K562 (cell line): ENCODE measurements around the gene KCNK4. TPM values are rescaled to one million over a fixed set of nuclear protein-coding genes. Genes with fewer than 3 reads are reported as not detected.

Source experiments
- C11orf30 ChIP-seq: fragments of 450-650 bp; IDR thresholded peaks from 2 replicates; pipeline ENCODE4 v1.6.1; 2016; ENCODE audit warnings: low read depth, mild to moderate bottlenecking
- CHD1 ChIP-seq: fragments of 200-600 bp; sonication (generic); IDR thresholded peaks from one replicate; pipeline ENCODE4 v1.6.1; 2012; ENCODE audit warnings: mild to moderate bottlenecking, moderate library complexity, low read length, inconsistent platforms
- E2F3 ChIP-seq: fragments of 250-450 bp; sonication (Bioruptor Pico); IDR thresholded peaks from 2 replicates; pipeline ENCODE4 v1.4.0; 2020; ENCODE audit warnings: mild to moderate bottlenecking
- GTF2E2 ChIP-seq: fragments of 200-800 bp; sonication (Bioruptor generic); IDR thresholded peaks from 2 replicates; pipeline ENCODE4 v1.6.1; 2016; ENCODE audit warnings: missing genetic modification characterization, missing compliant biosample characterization
- HIVEP1 ChIP-seq: fragments of 250-450 bp; sonication (Bioruptor Pico); IDR thresholded peaks from 2 replicates; pipeline ENCODE4 v1.4.0; 2020; ENCODE audit warnings: mild to moderate bottlenecking
- HNRNPUL1 ChIP-seq: fragments of 200-400 bp; formaldehyde crosslinking; IDR thresholded peaks from 2 replicates; pipeline ENCODE4 v1.6.1; 2017; ENCODE audit warnings: low read length
- HOXB6 ChIP-seq: fragments of 250-450 bp; sonication (Bioruptor Pico); IDR thresholded peaks from 2 replicates; pipeline ENCODE4 v1.5.1; 2022; ENCODE audit warnings: mild to moderate bottlenecking, borderline replicate concordance
- ILK ChIP-seq: fragments of 450-650 bp; IDR thresholded peaks from 2 replicates; pipeline ENCODE4 v1.6.1; 2016; ENCODE audit warnings: missing genetic modification characterization, low read depth, mild to moderate bottlenecking, missing compliant biosample characterization, moderate library complexity, borderline replicate concordance
- IRF2 ChIP-seq: sonication (generic); formaldehyde crosslinking; IDR thresholded peaks from 2 replicates; pipeline ENCODE4 v1.8.1; 2022; ENCODE audit warnings: mild to moderate bottlenecking, missing genetic modification reagents
- KAT8 ChIP-seq: fragments of 450-650 bp; IDR thresholded peaks from 2 replicates; pipeline ENCODE4 v1.6.1; 2016; ENCODE audit warnings: low read depth, mild to moderate bottlenecking
- KHSRP ChIP-seq: fragments of 450-650 bp; IDR thresholded peaks from 2 replicates; pipeline ENCODE4 v1.6.1; 2017
- MCM5 ChIP-seq: fragments of 450-650 bp; IDR thresholded peaks from 2 replicates; pipeline ENCODE4 v1.6.1; 2016; ENCODE audit warnings: low read depth
- MECOM ChIP-seq: fragments of 250-450 bp; sonication (Bioruptor Pico); IDR thresholded peaks from 2 replicates; pipeline ENCODE4 v1.8.0; 2022; ENCODE audit warnings: inconsistent platforms
- MEF2A ChIP-seq: IDR thresholded peaks from 2 replicates; pipeline ENCODE4 v1.6.1; 2011; ENCODE audit warnings: low read depth, mild to moderate bottlenecking, low read length, moderate library complexity; ENCODE audit not compliant: control insufficient read depth
- MTF1 ChIP-seq: fragments of 250-450 bp; sonication (Bioruptor Pico); IDR thresholded peaks from 2 replicates; pipeline ENCODE4 v1.9.0; 2021; ENCODE audit warnings: moderate library complexity, mild to moderate bottlenecking, inconsistent platforms, borderline replicate concordance
- NEUROD1 ChIP-seq: fragments of 150-350 bp; IDR thresholded peaks from 2 replicates; pipeline ENCODE4 v1.6.1; 2014; ENCODE audit warnings: borderline replicate concordance, low read length, low read depth; ENCODE audit not compliant: partially characterized antibody
- NFXL1 ChIP-seq: fragments of 450-650 bp; formaldehyde crosslinking; IDR thresholded peaks from 2 replicates; pipeline ENCODE4 v1.4.0; 2021; ENCODE audit warnings: mild to moderate bottlenecking
- POLR2G ChIP-seq: fragments of 200-400 bp; formaldehyde crosslinking; IDR thresholded peaks from 2 replicates; pipeline ENCODE4 v1.6.1; 2017; ENCODE audit warnings: low read depth, mild to moderate bottlenecking, antibody characterized with exemption, low read length, moderate library complexity
- PYGO2 ChIP-seq: fragments of 450-650 bp; IDR thresholded peaks from 2 replicates; pipeline ENCODE4 v1.6.1; 2016; ENCODE audit warnings: mild to moderate bottlenecking, missing genetic modification characterization, moderate library complexity, missing compliant biosample characterization
- SAFB ChIP-seq: fragments of 200-400 bp; formaldehyde crosslinking; IDR thresholded peaks from 2 replicates; pipeline ENCODE4 v1.6.1; 2017; ENCODE audit warnings: low read depth, low read length, borderline replicate concordance
- SIX5 ChIP-seq, 2 experiments: IDR thresholded peaks; 2 replicates each; pipeline ENCODE4 v1.6.1; 2011; ENCODE audit warnings: low read length in 2 of 2, borderline replicate concordance in 1 of 2, low read depth in 1 of 2, mild to moderate bottlenecking in 1 of 2, moderate library complexity in 1 of 2; ENCODE audit not compliant: insufficient read depth in 1 of 2
- TCF7L2 ChIP-seq: fragments of 150-350 bp; IDR thresholded peaks from 2 replicates; pipeline ENCODE4 v1.6.1; 2016; ENCODE audit warnings: low read depth, mild to moderate bottlenecking, low read length, moderate library complexity
- TFAM ChIP-seq: fragments of 250-450 bp; sonication (Bioruptor Pico); conservative IDR thresholded peaks from 2 replicates; pipeline ENCODE4 v1.5.0; 2021; ENCODE audit warnings: mild to moderate bottlenecking, moderate library complexity
- TRIM28 ChIP-seq: fragments of 450-650 bp; IDR thresholded peaks from 2 replicates; pipeline ENCODE4 v1.6.1; 2017
- U2AF2 ChIP-seq: fragments of 200-400 bp; formaldehyde crosslinking; optimal IDR thresholded peaks from 2 replicates; pipeline ENCODE3; 2017; ENCODE audit warnings: low read depth, mild to moderate bottlenecking, low read length
- ZBTB8A ChIP-seq: fragments of 450-650 bp; IDR thresholded peaks from 2 replicates; pipeline ENCODE4 v1.6.1; 2018; ENCODE audit warnings: mild to moderate bottlenecking, moderate library complexity; ENCODE audit not compliant: partially characterized antibody
- ZNF224 ChIP-seq: sonication (generic); formaldehyde crosslinking; IDR thresholded peaks from 2 replicates; pipeline ENCODE4 v1.8.0; 2022; ENCODE audit warnings: mild to moderate bottlenecking, missing genetic modification reagents
- ZNF354B ChIP-seq: fragments of 250-450 bp; sonication (Bioruptor Pico); IDR thresholded peaks from 2 replicates; pipeline ENCODE4 v1.4.0; 2020
- ZSCAN29 ChIP-seq: fragments of 450-650 bp; IDR thresholded peaks from 2 replicates; pipeline ENCODE4 v1.6.1; 2017
- polyA plus RNA-seq, 8 experiments: library from polyadenylated mRNA; depleted of rRNA in 4 of 8; stranded (reverse) in 5 of 8; unstranded in 3 of 8; fragments of >200 nt; fragmentation: Nextera tagmentation in 2 of 8; fragmentation: Illumina TruSeq in 1 of 8; extraction: Ambion mirVana in 2 of 8; extraction: Trizol in 1 of 8; gene quantifications; 2 replicates each; pipeline versions ENCODE4 v1.2.1 to v1.2.3, GENCODE V29; 2011 to 2014; ENCODE audit warnings: inconsistent platforms in 1 of 8, missing spikeins in 1 of 8
- total RNA-seq, 7 experiments: library from RNA; depleted of rRNA in 6 of 7; stranded (reverse); fragments of >200 nt in 6 of 7; fragmentation: Illumina TruSeq in 2 of 7; extraction: Trizol in 2 of 7; gene quantifications; 2 replicates each; pipeline versions ENCODE4 v1.2.1 to v1.2.3, GENCODE V29; 2011 to 2021; ENCODE audit warnings: low replicate concordance in 1 of 7
- TF ChIP-seq, protein P1 (sequence below): IDR thresholded peaks from 2 replicates; pipeline ENCODE4 v1.6.1; 2012; ENCODE audit warnings: low read depth, low read length, improper control_type of control experiment, borderline replicate concordance
- TF ChIP-seq, protein P2 (sequence below): sonication (generic); formaldehyde crosslinking; IDR thresholded peaks from 2 replicates; pipeline ENCODE4 v1.8.1; 2022; ENCODE audit warnings: missing genetic modification reagents

KCNK4 gene
- total and polyA plus RNA-seq, 9 of the 15 experiments (the other 6 are each of a cell fraction or from before 2014, with no cell fraction given): not detected

- TF ChIP-seq, protein P1, sequence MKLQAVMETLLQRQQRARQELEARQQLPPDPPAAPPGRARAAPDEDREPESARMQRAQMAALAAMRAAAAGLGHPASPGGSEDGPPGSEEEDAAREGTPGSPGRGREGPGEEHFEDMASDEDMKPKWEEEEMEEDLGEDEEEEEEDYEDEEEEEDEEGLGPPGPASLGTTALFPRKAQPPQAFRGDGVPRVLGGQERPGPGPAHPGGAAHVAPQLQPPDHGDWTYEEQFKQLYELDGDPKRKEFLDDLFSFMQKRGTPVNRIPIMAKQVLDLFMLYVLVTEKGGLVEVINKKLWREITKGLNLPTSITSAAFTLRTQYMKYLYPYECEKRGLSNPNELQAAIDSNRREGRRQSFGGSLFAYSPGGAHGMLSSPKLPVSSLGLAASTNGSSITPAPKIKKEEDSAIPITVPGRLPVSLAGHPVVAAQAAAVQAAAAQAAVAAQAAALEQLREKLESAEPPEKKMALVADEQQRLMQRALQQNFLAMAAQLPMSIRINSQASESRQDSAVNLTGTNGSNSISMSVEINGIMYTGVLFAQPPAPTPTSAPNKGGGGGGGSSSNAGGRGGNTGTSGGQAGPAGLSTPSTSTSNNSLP: no peak
- TF ChIP-seq, protein P2, sequence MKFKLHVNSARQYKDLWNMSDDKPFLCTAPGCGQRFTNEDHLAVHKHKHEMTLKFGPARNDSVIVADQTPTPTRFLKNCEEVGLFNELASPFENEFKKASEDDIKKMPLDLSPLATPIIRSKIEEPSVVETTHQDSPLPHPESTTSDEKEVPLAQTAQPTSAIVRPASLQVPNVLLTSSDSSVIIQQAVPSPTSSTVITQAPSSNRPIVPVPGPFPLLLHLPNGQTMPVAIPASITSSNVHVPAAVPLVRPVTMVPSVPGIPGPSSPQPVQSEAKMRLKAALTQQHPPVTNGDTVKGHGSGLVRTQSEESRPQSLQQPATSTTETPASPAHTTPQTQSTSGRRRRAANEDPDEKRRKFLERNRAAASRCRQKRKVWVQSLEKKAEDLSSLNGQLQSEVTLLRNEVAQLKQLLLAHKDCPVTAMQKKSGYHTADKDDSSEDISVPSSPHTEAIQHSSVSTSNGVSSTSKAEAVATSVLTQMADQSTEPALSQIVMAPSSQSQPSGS (CRISPR knock-in tag): no peak
- TF ChIP-seq E2F3 (no peak), GTF2E2 (tag) (peak; percentile 70; the same call in 1 of the 2 replicates), NFXL1 (CRISPR knock-in tag) (no peak), ZSCAN29 (no peak), KAT8 (no peak), SAFB (no peak), HIVEP1 (no peak), KHSRP (no peak), ZNF354B (CRISPR knock-in tag) (no peak), TCF7L2 (no peak), MTF1 (CRISPR knock-in tag) (no peak), TFAM (CRISPR knock-in tag) (no peak), C11orf30 (peak; percentile 97), POLR2G (peak; percentile 93), ZNF224 (CRISPR knock-in tag) (no peak), CHD1 (no peak), HNRNPUL1 (no peak), TRIM28 (no peak), SIX5 (IDR thresholded peaks at IDR 0.05; ENCODE audit: borderline replicate concordance in 1 of 2, insufficient read depth in 1 of 2, low read depth in 1 of 2, low read length in 2 of 2) (no peak), MCM5 (no peak), IRF2 (CRISPR knock-in tag) (no peak), MEF2A (no peak), U2AF2 (no peak), MECOM (CRISPR knock-in tag) (no peak), ILK (tag) (no peak), NEUROD1 (no peak), ZBTB8A (no peak), HOXB6 (CRISPR knock-in tag) (no peak), PYGO2 (tag) (no peak)
Measured at GRCh38 chr11:64317325-64317960, 26.3 kb downstream of the KCNK4 start, which contains the start of gene TRMT112 (continued).
